NCI-H446 (cell line): ENCODE measurements around the gene HEPHL1.

ENCODE experiments used
- DNase-seq, 2 experiments: peaks; one replicate each; lab custom pipeline; 2025; lab: John Stamatoyannopoulos, UW

HEPHL1 gene

GRCh38 chr11:94129512-94130297, 108.6 kb downstream of the HEPHL1 start:
- DNase-seq: peak in 1 of 2 experiments; percentile 52

- no peak for DNase-seq
These were observed 109.3 kb downstream of the HEPHL1 start for GRCh38 chr11:94130298-94131046.

GRCh38 chr11:94131047-94131717, 110.0 kb downstream of the HEPHL1 start:
- no peak for DNase-seq

GRCh38 chr11:94131718-94132115, 110.6 kb downstream of the HEPHL1 start:
- peak in 1 of 2 experiments; percentile 14 for DNase-seq

- DNase-seq: peak in 1 of 2 experiments; percentile 50
These were observed 111.0 kb downstream of the HEPHL1 start for GRCh38 chr11:94132152-94132558.

GRCh38 chr11:94132823-94133408, 111.8 kb downstream of the HEPHL1 start:
- no peak for DNase-seq

GRCh38 chr11:94133752-94134151, 112.6 kb downstream of the HEPHL1 start:
- no peak for DNase-seq

- DNase-seq: no peak
These were observed 113.7 kb downstream of the HEPHL1 start for GRCh38 chr11:94134651-94135512.

- DNase-seq: no peak
These were observed 118.3 kb downstream of the HEPHL1 start for GRCh38 chr11:94139416-94139815.

- no peak for DNase-seq
These were observed 119.1 kb downstream of the HEPHL1 start for GRCh38 chr11:94140154-94140655.

- DNase-seq: no peak
These were observed 120.6 kb downstream of the HEPHL1 start for GRCh38 chr11:94141511-94142307.

- no peak for DNase-seq
These were observed 121.4 kb downstream of the HEPHL1 start for GRCh38 chr11:94142308-94143281.

GRCh38 chr11:94144216-94144615, 123.1 kb downstream of the HEPHL1 start:
- no peak for DNase-seq

GRCh38 chr11:94144664-94145063, 123.5 kb downstream of the HEPHL1 start:
- no peak for DNase-seq

- DNase-seq: no peak
These were observed 124.3 kb downstream of the HEPHL1 start for GRCh38 chr11:94145431-94145830.

GRCh38 chr11:94145916-94146315, 124.8 kb downstream of the HEPHL1 start:
- no peak for DNase-seq

- no peak for DNase-seq
These were observed 126.3 kb downstream of the HEPHL1 start for GRCh38 chr11:94147433-94147845.

- no peak for DNase-seq
These were observed 127.0 kb downstream of the HEPHL1 start for GRCh38 chr11:94148189-94148588.

- peak in 1 of 2 experiments; percentile 19 for DNase-seq
These were observed 128.4 kb downstream of the HEPHL1 start for GRCh38 chr11:94149431-94150017.
